HG02870 (cell line): ENCODE data around the gene ETS1.

Source experiments
- ATAC-seq: cut with Tn5 transposase; IDR thresholded peaks from one replicate; pipeline ENCODE4 v1.9.1; 2021; ENCODE audit warnings: mild to moderate bottlenecking, moderate library complexity; ENCODE audit not compliant: unreplicated experiment

The ETS1 gene

GRCh38 chr11:128520888-128521681 lies 66.3 kb downstream of the ETS1 start:
- ATAC-seq, result no peak

- no peak for ATAC-seq
Observed at GRCh38 chr11:128520206-128520887, 67.0 kb downstream of the ETS1 start.

GRCh38 chr11:128519338-128519737 lies 68.0 kb downstream of the ETS1 start:
- ATAC-seq, result no peak

GRCh38 chr11:128518493-128519207 lies 68.7 kb downstream of the ETS1 start:
- no peak for ATAC-seq

- ATAC-seq, result no peak
Observed at GRCh38 chr11:128517451-128518230, 69.7 kb downstream of the ETS1 start.

GRCh38 chr11:128516886-128517285 lies 70.5 kb downstream of the ETS1 start:
- ATAC-seq, result no peak

- ATAC-seq, result no peak
Observed at GRCh38 chr11:128515826-128516778, 71.3 kb downstream of the ETS1 start.

- ATAC-seq, result no peak
Observed at GRCh38 chr11:128515086-128515485, 72.3 kb downstream of the ETS1 start.

- ATAC-seq, result no peak
Observed at GRCh38 chr11:128513915-128514681, 73.3 kb downstream of the ETS1 start.

GRCh38 chr11:128512474-128512996 lies 74.8 kb downstream of the ETS1 start:
- ATAC-seq, result no peak

- no peak for ATAC-seq
Observed at GRCh38 chr11:128511712-128512111, 75.6 kb downstream of the ETS1 start.

GRCh38 chr11:128509621-128510389 lies 77.6 kb downstream of the ETS1 start:
- ATAC-seq, result no peak

- ATAC-seq, result no peak
Observed at GRCh38 chr11:128508770-128509510, 78.4 kb downstream of the ETS1 start.

GRCh38 chr11:128507936-128508335 lies 79.4 kb downstream of the ETS1 start:
- ATAC-seq, result no peak

GRCh38 chr11:128506999-128507611 lies 80.3 kb downstream of the ETS1 start:
- no peak for ATAC-seq

GRCh38 chr11:128506356-128506755 lies 81.0 kb downstream of the ETS1 start:
- ATAC-seq, result no peak
